GF-D8 (cell line): ENCODE results near the gene DKK1.
"Not testable (repeated sequence)": the region's sequence is repeated elsewhere in the genome, so short reads cannot be mapped to it uniquely, and the experiment has no call there.

ENCODE experiments used
- DNase-seq: peaks from one replicate; lab custom pipeline; 2025; lab: John Stamatoyannopoulos, UW

Gene DKK1

DNA sequence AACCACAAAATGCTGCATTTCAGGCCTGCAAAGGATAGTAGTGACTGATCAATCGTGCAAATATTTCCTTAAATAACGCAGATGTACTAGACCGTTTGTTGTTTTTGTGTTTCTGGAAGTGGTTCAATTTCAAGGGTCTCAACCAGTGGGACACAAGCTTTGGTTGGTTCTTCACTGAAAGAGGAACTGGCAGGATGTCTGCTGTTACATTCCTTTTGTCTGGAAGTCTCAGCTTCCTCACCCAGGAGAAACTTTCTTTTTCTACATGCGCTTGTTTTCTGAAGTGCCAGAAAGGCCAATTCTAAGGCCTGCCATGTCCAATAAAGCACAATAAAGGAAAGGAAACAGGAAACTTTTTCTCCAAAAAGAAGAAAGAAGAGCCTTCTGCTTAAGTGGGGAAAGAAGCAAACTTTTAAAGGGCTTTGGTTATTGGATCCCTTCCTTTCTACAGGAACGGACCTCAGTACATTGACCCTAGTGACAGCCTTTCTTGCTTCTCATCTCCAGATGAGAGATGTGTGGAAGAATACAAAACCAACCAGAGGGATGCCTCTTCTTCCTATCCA lies 4.1 kb downstream of the DKK1 start:
- DNase-seq, result no peak

DNA sequence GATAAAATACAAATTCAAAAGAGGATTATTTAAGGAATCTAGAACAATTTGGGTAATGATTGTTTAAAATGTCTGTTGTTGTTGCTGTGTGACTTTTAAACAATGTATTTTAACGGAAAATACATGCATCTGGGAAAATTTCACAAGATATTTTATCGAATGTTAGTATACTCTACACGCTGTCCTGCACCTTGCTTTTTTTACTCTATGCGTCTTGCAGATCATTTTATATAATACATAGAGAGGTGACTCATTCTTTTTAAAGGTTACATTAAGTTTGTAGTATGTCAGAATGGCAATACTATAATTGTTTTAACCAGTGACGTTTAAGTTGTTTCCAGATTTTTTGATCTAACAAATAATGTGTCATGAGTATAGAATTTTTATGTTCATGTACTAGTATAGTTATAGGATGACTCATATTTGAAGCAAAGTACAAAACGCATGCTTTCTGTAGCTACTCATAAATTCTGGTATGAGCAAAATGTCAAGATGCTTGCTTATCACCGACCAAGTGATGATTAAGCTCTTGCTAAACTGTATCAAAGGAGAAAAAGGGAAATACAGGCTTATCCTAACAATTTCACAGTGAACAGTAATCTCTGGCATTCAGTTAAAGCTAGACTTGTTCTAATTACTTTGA lies 4.9 kb downstream of the DKK1 start:
- no peak for DNase-seq

DNA sequence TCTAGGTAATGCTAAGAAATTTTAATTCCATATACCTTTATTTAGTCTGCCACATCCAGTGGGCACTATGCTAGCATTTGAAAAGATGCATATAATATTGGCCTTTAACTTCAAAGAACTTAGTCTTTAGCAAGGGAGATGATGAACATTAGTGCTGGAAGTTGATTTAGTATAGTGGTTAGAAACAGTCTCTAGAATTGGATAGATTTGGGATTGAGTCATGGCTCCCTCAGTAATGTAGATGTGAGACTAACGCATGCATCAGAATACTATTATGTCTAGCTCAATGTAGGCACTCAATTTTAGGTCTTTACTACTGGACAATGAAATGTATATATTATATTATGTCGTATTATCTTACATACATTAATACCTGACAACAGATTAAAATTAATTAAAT lies 5.8 kb downstream of the DKK1 start:
- no peak for DNase-seq

DNA sequence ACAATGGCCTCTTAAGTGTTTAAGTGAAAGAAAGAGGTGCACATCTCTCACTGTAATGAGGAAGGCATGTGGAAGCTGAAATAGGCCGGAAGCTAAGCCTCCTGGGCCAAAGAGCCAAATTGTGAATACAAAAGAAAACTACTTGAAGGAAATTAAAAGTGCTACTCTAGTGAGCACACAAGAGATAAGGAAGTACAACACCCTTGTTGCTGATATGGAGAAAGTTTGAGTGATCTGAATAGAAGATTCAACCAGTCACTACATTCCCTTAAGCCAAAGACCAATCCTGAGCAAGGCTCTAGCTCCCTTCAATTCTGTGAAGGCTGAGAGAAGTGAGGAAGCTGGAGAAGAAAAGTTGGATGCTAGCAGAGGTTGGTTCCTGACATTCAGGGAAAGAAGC lies 8.2 kb downstream of the DKK1 start:
- DNase-seq, result no peak

DNA sequence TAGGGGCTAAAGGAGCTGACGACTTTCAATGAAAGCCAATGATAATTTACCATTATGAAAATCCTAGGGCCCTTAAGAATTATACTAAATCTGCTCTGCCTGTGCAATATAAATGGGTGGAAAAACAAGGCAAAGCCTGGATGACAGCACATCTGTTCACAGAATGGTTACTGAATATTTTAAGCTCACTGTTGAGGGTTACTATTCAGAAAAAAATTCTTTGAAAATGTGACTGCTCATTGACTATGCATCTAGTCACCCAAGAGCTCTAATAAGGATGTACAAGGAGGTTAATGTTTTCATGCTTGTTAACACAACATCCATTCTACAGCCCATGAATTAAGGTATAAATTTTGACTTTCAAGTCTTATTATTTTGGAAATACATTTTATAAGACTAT lies 8.9 kb downstream of the DKK1 start:
- no peak for DNase-seq

DNA sequence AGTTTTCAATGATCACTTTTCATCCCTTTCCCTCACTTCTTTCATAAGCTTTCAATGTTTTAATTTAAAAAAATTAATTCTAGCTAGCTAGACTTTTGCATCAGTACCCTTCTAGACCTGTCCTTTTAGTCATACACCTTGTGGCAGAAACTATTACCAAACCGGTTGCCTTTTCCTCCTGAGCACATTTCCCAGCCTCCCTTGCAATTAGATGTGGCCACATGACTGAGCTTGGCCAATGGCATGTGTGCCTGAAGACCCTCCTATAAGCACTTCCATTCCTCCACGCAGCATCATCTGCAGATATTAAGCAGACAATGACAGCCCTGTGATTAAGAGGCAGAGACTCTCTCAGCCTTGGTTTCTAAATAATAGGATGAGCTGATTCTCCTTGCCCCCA lies 12.3 kb downstream of the DKK1 start:
- no peak for DNase-seq

DNA sequence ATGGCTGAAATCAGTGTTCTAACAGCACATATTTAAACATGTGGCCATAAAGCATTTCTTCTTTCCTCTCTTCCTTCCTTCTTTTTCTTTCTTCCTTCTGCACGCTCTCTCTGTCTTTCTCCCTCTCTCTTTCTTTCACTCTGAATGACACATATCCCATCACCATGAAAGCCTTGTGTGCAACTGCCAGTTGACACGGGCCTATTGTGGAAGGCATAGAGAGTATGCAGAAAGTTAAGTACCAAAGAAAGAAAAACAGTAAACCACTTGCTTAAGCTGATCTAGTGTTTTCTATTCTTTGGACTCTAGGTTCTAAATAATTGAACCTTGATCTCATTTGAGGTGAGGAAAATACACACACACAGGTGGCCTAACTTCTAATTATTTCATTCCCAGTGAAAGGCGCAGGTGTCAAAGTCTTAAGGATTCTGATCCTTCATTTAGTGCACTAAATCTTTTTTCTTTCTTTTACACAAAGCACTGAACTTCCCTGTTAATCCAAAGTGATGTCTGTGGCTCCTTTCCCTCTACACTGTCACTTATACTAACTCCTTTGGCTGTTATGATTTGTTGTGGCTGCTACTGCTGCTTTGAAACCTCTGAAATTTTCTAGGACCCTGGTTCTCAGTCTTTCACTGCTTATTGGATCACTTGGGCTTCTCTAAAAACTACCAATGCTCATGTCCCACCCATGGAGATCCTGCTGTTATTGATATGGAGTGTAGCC lies 17.7 kb downstream of the DKK1 start:
- no peak for DNase-seq

DNA sequence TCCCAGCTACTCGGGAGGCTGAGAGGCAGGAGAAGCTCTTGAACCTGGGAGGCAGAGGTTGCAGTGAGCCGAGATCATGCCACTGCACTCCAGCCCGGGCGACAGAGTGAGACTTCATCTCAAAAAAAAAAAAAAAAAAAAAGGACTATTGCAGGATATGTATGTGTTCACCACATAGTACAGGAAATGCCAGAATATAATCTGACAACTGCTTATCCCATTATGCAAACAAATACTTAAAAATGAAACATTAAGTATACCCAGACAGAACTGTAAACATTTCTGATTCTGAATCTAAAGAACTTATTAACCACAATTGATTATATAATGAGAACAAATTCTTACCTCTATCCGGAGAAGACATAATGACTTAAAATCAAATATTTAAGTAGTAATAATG lies 18.7 kb downstream of the DKK1 start:
- no peak for DNase-seq

DNA sequence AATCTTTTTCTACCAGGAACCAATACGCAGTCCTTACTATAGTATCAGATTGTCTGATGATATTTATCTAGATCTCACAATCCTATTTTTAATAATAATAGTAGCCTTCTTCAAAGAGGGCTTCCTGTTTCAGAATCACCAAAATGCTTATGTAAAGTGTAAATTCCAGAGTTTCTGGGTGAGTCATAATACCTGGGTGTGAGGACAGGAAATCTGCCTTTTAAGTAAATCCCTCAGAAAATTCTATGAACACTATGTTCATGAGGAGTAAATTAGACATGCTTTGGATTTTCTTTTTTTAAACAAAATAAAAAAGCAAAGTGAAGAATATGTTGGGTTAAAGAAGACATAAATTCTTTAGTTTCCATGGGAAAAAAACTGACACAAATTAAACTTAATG lies 20.5 kb downstream of the DKK1 start:
- DNase-seq, result no peak

DNA sequence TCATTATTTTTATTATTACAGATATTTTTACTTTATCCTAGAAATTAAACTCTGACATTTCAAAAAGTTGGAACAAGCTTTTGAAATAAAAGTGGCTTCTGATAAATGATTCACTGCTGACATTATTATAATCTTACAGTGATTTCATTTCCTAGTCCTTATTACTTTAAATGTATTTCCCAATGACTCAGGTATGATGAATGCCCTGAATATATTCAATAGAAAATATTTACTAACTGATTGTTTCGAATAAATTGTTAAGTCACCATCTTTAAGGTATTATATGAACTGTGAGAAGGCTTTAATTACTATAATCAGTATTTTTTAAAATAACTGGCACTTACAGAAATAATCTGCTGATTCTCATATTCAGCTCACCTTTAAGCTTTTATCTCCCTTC lies 21.6 kb downstream of the DKK1 start:
- no peak for DNase-seq

DNA sequence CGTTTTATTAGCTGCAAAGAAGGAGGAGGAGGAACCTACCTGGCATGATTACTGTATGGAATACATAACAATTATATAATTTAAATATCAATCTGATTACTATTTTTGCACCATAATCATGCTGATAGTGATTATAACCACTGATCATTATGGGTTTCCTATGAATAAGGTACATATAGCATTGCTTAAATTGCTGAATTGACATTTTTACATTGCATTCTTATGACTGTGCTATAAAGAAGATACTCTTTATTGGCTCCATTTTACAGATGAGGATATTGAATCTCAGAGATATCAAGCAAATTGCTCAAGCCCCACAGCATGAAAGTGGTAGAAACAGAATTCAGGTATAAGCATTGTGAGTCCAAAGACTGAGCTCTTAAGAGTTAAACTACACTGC lies 23.1 kb downstream of the DKK1 start:
- no peak for DNase-seq

DNA sequence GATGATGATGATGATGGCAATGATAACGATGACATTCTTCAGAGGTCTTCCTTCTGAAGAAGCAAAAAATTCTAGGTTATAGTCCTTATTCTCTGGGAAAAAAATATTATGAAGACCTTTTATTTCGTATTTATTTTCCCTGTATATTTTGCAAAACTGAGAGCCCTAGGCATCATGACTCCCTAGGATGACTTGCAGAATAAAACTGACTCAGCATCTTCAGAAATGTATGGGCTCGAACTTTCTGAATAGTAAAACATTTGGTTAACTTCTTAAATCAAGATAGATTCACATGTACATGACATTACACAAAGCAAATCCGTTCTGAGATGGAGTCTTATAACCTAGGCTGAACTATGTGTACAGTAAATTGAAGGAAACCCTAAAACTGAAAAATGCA lies 29.4 kb downstream of the DKK1 start:
- DNase-seq, result no peak

DNA sequence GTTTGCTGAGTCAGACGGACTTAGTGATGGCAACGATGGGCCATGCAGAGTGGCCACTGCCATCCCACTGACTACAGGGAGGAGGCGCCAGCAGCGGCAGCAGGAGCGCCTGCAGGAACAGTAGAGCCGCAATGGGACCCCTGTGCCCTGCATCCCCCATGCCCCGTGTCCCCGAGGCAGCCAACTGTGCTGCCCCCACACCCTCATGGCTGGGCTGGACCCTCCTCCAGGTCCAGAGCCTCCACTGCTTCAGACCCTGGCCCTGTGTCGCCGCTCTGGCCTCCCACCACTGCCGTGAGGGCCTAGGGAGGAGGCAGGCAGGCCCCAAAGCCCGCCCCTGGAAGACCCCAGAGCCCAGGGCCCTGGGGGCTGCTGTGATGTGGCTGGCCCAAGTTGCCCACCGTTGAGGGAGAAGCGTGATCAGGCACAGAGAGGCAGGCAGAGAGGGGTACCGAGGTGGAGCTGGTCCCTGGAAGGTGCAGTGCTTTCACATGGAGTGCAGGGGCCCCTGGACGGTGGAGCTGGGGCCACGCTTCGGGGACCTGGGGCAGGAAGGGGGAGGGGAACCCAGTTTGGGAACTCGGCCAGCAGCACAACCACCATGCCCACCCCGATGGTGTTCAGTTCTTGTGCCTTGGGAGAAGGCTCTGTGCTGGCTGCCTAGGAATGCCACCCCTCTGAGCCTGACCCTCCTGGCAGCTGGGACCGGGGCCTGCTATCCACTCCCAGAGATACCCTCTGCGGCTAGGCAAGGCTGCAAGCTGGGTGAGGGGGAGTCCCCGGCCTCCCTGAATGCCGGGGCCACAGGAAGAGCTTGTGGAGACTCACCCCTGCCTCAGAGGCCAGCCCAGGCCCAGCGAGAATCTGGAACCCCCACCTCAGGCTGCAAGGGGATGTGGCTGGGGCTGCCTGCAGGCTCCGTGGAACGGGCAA lies 32.6 kb downstream of the DKK1 start:
- no peak for DNase-seq

DNA sequence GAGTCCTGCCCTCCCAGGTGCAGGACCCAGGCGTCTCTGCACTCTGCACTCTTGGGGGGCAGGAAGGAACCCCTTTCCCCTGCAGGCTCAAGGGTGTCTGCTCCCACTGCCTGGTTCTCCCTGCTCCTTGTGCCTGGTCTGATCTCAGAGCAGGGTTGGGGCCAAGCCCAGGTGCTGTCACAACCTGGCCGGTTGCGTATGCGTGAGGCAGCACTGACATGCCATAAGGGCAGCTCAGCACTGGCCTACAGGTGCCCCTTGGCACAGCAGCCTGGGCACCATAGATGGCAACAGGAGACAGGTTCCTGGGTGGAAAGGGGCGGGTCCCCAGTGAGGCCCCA lies 33.2 kb downstream of the DKK1 start:
- DNase-seq, result no peak

DNA sequence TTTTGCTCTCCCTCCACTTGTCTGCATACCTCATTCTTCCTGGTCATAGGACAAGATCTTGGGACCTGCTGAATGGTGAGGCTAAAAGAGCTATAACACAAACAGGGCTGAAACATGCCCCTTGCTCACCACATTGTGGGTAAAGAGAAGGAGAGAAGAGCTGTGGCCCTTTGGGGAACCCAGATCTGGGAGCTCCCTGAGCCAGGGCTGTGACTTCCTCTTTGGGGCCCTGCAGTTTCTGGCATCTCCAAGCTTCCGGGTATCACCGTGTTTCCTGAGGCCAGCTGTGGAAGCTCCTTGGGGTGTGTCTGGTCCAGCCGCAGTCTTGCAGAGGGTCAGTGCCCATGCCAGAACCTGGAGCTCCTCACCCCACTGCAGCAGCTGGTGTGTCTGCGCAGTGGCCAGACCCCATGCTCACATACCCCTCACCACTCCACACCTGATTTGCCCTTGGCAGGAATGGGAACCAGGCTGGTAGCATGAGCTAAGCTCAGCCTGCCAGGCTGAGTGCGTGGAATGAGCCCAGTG lies 34.0 kb downstream of the DKK1 start:
- DNase-seq, result no peak

DNA sequence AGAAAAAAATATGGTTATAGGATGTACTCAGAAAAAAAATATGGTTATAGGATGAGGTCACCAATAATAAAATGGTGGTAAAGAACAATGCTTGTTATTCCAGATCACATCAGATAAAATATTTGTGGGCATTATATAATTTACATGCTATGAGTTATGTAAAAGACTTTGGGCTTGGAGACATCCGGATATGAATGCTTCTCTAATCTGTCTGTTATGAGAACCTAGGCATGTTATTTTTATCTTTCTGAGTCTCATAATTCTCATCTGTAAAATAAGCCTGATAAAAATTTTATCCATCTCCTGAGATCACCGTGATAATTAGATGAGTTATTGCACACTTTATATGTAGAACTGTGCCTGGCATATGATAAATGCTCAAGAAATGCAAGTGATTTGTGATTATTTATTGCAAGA lies 37.8 kb downstream of the DKK1 start:
- no peak for DNase-seq

DNA sequence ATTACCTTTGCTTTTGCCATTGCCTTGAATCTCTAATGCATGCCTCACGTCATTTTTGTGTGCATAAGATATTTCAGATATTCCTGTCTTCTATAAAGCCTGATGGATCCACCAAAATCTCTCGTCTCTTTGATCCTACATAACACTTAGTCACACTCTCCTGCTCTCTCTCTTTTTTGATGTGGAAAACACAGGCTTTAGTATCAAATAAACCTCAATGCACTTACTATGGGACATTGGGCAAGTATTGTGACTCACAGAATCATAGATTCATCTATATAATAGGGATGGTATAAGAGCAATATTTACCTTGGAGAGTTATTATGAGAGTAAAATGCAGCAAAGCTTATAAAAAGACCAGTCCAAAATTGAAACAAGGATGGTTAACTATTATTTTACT lies 39.1 kb downstream of the DKK1 start:
- no peak for DNase-seq

DNA sequence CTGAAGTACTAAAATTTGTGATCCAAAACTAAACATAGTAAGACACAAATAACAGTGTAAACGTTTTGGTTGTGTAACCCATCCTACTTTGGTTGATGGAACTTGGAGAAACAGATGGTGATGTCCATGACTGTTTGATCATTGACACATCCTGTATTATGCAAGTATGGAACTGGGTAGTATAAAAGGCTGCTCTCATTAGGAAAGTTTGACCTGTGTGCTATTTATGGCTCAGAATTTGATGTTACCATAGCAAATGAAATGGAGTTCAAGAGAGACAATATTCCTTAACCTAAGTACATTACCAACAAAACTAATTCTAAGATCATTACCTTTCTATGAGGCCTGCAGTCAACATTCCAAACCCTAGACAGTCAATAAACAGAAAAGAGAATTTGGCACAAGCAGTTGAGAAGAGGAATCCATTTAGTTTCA lies 39.9 kb downstream of the DKK1 start:
- no peak for DNase-seq

DNA sequence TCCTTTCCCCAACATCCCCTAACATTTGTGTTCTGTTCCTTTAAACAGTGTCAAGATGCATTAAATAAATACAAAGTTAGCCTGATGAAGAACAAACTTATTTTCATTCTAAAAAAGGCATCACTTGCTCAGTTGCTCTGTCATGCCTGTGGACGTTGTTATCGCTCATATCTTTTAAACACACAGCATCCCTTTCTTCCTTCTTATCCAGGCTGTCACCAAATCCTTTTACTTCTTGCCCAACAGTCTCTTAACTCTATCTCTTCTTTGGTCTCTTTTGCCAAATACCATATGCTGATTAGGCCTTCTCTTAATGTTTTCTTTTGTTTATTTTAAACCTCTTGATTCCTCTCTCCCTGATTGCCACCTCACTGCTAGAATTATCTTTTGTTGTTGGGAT lies 43.9 kb downstream of the DKK1 start:
- no peak for DNase-seq

DNA sequence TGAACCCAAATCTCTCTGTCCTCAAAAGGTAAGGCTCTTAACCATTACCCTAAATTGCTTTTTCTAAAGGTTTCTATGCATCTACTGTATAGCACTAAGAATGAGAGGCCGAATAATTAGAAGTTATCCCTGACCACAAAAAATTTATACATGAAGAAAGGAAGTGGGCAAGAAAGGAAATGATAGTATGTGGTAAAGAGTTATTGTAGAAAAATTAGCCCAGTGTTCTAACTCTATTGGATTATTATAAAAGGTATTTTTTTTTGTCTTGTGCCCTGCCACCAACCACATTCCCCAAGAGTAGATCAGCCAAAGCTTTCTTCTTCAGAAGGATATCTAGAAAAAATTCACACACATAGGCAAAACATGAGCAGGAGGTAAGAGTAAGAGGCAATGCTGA lies 45.4 kb downstream of the DKK1 start:
- no peak for DNase-seq

DNA sequence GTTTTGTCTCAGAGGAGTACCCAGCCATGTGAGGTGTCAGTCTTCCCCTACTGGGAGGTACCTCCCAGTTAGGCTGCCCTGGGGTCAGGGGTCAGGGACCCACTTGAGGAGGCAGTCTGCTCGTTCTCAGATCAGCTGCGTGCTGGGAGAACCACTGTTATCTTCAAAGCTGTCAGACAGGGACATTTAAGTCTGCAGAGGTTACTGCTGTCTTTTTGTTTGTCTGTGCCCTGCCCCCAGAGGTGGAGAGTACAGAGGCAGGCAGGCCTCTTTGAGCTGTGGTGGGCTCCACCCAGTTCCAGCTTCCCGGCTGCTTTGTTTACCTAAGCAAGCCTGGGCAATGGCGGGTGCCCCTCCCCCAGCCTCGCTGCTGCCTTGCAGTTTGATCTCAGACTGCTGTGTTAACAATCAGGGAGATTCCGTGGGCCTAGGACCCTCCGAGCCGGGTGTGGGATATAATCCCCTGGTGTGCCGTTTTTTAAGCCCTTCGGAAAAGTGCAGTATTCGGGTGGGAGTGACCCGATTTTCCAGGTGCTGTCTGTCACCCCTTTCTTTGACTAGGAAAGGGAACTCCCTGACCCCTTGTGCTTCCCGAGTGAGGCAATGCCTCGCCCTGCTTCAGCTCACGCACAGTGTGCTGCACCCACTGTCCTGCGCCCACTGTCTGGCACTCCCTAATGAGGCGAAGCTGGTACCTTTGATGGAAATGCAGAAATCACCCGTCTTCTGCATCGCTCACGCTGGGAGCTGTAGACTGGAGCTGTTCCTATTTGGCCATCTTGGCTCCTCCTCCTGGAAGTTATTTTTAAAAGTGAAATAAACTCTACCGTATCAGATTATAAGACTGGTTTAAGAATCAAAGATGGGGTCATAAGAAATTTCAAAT lies 51.7 kb downstream of the DKK1 start:
- DNase-seq, result not testable (repeated sequence)
